NB4 (cell line): ENCODE measurements around the gene IQCM.

Experiments
- CTCF ChIP-seq: IDR thresholded peaks from one replicate; pipeline ENCODE4 v1.5.1; 2012; ENCODE audit warnings: low read depth, low read length
- MAX ChIP-seq: IDR thresholded peaks from 2 replicates; pipeline ENCODE4 v1.6.1; 2011; ENCODE audit warnings: low read depth, low read length
- POLR2A ChIP-seq: IDR thresholded peaks from 2 replicates; pipeline ENCODE4 v1.6.1; 2011; ENCODE audit warnings: mild to moderate bottlenecking; ENCODE audit not compliant: insufficient read length; ENCODE audit errors: extremely low read depth

GRCh38 chr4:149799546-149799945 lies 16.1 kb downstream of the IQCM start:
- TF ChIP-seq MAX (no peak), CTCF (no peak), POLR2A (no peak)
